ENCODE measurements around the gene OLFML3. TPM values are rescaled to one million over a fixed set of nuclear protein-coding genes. Genes with fewer than 3 reads are reported as not detected.
"Not testable (repeated sequence)": the region's sequence is repeated elsewhere in the genome, so short reads cannot be mapped to it uniquely, and the experiment has no call there.

The OLFML3 gene
- total RNA-seq, 2 donors from 2014 or later, result 4.1 to 23.5 TPM

GRCh38 chr1:114010433-114011184 is 31.3 kb downstream of the OLFML3 start:
- intact Hi-C loops (cut with DNase I, micrococcal nuclease), result no loop called here
- ATAC-seq (no peak), DNase-seq (no peak)

- intact Hi-C loops (cut with DNase I, micrococcal nuclease), result no loop called here
- no peak for ATAC-seq
Observed at GRCh38 chr1:114011796-114012195, 32.5 kb downstream of the OLFML3 start.

DNA sequence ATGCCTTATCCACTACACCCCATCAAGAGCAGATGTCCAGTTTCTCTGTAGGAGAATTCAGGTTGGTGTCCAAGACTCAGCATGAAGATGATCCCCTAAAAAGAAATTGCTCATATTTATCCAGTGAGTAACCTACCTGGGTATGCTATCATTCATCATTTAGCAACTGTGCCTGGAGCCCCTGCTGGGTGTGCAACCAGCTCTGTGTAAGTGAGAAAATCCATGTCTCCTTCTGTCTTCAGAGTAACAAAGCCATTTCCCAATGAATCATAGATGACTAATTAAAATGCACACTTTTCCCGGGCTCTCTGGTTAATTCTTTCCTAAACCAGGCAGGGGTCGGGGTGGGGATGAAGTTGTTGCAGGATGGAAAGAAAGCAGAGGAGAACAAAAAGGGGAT is 35.8 kb downstream of the OLFML3 start:
- DNase-seq (no peak), ATAC-seq (no peak)
- intact Hi-C loops (cut with DNase I, micrococcal nuclease), result no loop called here

More at GRCh38 chr1:114011796-114012195, 32.5 kb downstream of the OLFML3 start:
- DNase-seq, result no peak

GRCh38 chr1:114019724-114020123 is 40.5 kb downstream of the OLFML3 start:
- intact Hi-C loops (cut with DNase I, micrococcal nuclease); DNase-seq; ATAC-seq: not testable (repeated sequence)

- ATAC-seq, result no peak
- intact Hi-C loops (cut with DNase I, micrococcal nuclease), result no loop called here
Observed at GRCh38 chr1:114021665-114022099, 42.4 kb downstream of the OLFML3 start.

GRCh38 chr1:114022877-114023276 is 43.6 kb downstream of the OLFML3 start:
- no peak for ATAC-seq
- DNase-seq, result no peak
- intact Hi-C loops (cut with DNase I, micrococcal nuclease), result no loop called here

More at GRCh38 chr1:114021665-114022099, 42.4 kb downstream of the OLFML3 start:
- no peak for DNase-seq

DNA sequence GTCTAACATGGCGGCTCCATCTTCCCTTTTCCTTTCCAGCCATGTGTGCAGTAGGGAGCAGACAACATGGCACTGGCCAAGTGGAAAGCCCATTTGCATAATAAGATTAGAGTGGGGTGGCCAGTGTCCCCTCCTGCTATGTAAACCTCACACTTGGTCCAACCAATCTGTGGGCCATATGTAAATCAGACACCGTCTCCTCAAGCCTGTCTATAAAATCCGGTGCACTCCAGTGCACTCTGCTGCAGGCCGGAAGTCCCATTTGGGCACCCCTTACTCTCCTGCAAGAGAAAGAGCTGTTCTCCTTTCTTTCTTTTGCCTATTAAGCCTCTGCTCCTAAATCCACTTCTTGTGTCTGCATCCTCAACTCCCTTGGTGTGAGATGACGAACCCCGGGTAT is 44.1 kb downstream of the OLFML3 start:
- no peak for ATAC-seq
- DNase-seq, result no peak
- intact Hi-C loops (cut with DNase I, micrococcal nuclease), result no loop called here

- DNase-seq, result no peak
- intact Hi-C loops (cut with DNase I, micrococcal nuclease), result no loop called here
Observed at GRCh38 chr1:114024049-114024448, 44.8 kb downstream of the OLFML3 start.

GRCh38 chr1:114025609-114026401 is 46.5 kb downstream of the OLFML3 start:
- DNase-seq, result no peak
- no peak for ATAC-seq
- intact Hi-C loops (cut with DNase I, micrococcal nuclease), result no loop called here

More at GRCh38 chr1:114024049-114024448, 44.8 kb downstream of the OLFML3 start:
- ATAC-seq, result no peak

GRCh38 chr1:114026797-114027196 is 47.5 kb downstream of the OLFML3 start:
- intact Hi-C loops (cut with DNase I, micrococcal nuclease), result no loop called here
- ATAC-seq (no peak), DNase-seq (no peak)

Other genes with a start within 250 kb of the OLFML3 start
- gene PHTF1, start 220.0 kb upstream of the OLFML3 start, total RNA-seq, result 1 to 10 TPM; 7.3 to 9.2 TPM
- gene RSBN1, start 167.0 kb upstream of the OLFML3 start, total RNA-seq, result 10 to 100 TPM; 23.6 to 28.5 TPM
- 1 to 10 TPM; 5.6 to 5.7 TPM for gene PTPN22, start 107.8 kb upstream of the OLFML3 start, total RNA-seq
- gene BCL2L15, start 91.9 kb upstream of the OLFML3 start, total RNA-seq, result 100 to 1,000 TPM; 157 to 187 TPM
- 10 to 100 TPM; 19.0 to 22.6 TPM for gene AP4B1, start 74.7 kb upstream of the OLFML3 start, total RNA-seq
- 1 to 10 TPM; 3.0 to 4.2 TPM for gene DCLRE1B, start 74.1 kb upstream of the OLFML3 start, total RNA-seq
- 10 to 100 TPM; 67.4 to 68.2 TPM for gene HIPK1, start 50.1 kb upstream of the OLFML3 start, total RNA-seq
- gene SYT6, start 174.4 kb downstream of the OLFML3 start, total RNA-seq, result under 1 TPM in 1 of 2 donors, not detected in 1; 0.14 TPM

Measured in left colon (tissue), 2 donors.